Erythroblast (primary cell): ENCODE measurements around the gene DNAH10.

Experiments used
- GATA1 ChIP-seq: IDR thresholded peaks from 2 replicates; pipeline ENCODE4 v1.6.1; 2011; ENCODE audit warnings: low read depth, mild to moderate bottlenecking, control low read depth, low read length, moderate library complexity
- POLR2A ChIP-seq: IDR thresholded peaks from 2 replicates; pipeline ENCODE4 v1.6.1; 2011; ENCODE audit warnings: mild to moderate bottlenecking, low read length

DNA sequence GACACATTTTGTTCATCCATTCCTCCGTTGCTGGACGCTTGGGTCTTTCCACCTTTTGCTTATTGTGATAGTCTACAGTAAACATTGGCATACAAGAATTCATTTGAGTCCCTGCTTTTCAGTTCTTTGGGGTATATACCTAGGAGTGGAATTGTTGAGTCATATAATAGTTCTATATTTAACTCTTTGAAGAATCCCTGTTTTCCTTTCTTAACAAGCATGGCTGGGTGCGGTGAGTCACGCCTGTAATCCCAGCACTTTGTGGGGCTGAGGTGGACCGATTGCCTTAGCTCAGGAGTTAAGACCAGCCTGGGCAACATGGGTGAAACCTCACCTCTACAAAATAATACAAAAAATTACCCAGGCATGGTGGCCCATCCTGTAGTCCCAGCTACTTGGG, 135.1 kb downstream of the DNAH10 start:
- TF ChIP-seq POLR2A: no peak
- TF ChIP-seq GATA1: no peak
